ENCODE data around the gene NALCN. TPM values are rescaled to one million over a fixed set of nuclear protein-coding genes. Genes with fewer than 3 reads are reported as not detected.

The NALCN gene
- total RNA-seq, 2 donors from 2014 or later: 0.11 TPM; not detected in 1

DNA sequence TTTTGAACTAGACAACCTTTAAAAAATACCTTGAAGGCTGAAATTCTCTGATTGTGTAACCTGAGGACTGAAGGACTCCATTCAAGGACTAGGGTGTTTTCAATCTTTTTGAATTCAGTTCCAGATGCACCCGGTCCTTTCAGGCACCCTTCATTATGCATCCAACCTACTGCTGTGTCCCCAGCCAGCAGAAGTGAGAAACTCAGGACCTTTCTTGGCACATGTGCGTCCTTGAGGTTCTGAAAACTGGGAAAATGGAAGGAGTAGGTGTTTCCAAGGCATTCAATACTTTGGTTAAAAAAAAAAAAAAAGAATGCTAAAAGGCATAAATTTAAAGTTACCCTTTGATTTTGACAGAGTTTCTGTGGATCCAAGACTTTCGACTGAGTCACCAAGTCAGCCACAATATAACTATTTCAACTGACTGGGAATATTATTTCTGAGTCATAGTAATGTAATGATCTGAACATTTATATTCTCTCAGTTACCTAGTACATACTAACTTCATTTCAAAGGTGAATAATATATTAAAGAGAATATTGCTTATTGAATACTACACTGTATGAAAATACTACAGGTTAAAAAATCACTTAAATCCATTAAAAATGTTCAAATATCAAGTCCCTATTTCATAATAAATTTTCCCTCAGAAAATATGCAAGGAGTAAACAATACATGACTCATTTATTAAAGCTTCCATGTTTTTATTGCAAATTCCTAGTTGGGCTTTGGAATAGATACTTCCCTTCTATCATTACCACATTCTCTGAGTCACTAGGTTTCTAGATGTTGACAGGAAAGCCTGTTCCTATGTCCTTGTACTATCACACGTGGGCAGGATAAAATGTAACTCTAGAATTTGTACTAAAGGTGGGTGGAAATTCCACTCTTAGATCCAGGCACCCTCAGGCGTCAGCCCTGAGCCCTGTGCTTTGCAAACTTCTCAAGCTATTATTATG is 33.8 kb upstream of the NALCN start:
- Mint-ChIP-seq H3K9me3 (no peaks in the 10 kb centered on the region), H3K27ac (no peak overlapping the region), H3K36me3 (ENCODE audit: low read depth) (no peaks in the 10 kb centered on the region), H3K4me3 (no peak overlapping the region), H3K4me1 (no peaks in the 10 kb centered on the region), H3K27me3 (ENCODE audit: insufficient read depth) (peaks cover 10% of the 10 kb centered on the region)
- WGBS, 2 experiments (ENCODE audit: insufficient coverage in 1 of 2, insufficient read length in 1 of 2): 53 to 66% methylated on average over 3 to 5 of the region's 5 CpGs
- Histone ChIP-seq H3K4me1 (ENCODE audit: control insufficient read depth, insufficient read depth, low read length) (no peaks in the 10 kb centered on the region), H3K4me3 (ENCODE audit: low read length) (no peak overlapping the region), H3K9me3 (ENCODE audit: control insufficient read depth, low read length) (no peaks in the 10 kb centered on the region), H3K27ac (ENCODE audit: low read depth, low read length) (no peak overlapping the region), H3K27me3 (ENCODE audit: control insufficient read depth, insufficient read depth, low read length, poor library complexity, severe bottlenecking) (no peaks in the 10 kb centered on the region), H3K9ac (ENCODE audit: extremely low read depth, low read length, poor library complexity, severe bottlenecking) (no peak overlapping the region), H3K36me3 (ENCODE audit: control insufficient read depth, insufficient read depth, low read length) (no peaks in the 10 kb centered on the region)
- DNase-seq: no peak
- TF ChIP-seq, protein P1, sequence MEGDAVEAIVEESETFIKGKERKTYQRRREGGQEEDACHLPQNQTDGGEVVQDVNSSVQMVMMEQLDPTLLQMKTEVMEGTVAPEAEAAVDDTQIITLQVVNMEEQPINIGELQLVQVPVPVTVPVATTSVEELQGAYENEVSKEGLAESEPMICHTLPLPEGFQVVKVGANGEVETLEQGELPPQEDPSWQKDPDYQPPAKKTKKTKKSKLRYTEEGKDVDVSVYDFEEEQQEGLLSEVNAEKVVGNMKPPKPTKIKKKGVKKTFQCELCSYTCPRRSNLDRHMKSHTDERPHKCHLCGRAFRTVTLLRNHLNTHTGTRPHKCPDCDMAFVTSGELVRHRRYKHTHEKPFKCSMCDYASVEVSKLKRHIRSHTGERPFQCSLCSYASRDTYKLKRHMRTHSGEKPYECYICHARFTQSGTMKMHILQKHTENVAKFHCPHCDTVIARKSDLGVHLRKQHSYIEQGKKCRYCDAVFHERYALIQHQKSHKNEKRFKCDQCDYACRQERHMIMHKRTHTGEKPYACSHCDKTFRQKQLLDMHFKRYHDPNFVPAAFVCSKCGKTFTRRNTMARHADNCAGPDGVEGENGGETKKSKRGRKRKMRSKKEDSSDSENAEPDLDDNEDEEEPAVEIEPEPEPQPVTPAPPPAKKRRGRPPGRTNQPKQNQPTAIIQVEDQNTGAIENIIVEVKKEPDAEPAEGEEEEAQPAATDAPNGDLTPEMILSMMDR (conservative IDR thresholded peaks at IDR 0.05): no peak

DNA sequence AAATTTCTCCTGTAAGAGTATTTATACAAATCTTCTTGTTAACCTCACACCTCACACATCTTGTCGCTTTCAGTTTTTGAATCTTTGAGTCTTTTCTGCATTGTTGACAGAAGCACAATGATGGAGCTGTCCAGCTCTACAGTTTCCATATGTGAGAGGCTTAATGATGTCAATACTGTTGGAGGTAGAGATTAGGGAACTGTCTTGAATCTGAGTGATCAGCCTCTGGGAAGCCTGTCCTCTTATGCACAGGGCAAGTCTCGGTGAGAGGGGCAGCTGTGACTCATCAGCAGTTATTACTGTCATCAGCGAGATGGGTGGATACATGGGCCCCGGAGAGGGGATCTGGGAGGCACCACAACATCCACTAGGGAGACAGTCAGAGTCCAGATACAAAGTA is 31.5 kb upstream of the NALCN start:
- H3K9me3 Mint-ChIP-seq: no peaks in the 10 kb centered on the region
- H3K27me3 ChIP-seq (ENCODE audit: control insufficient read depth, insufficient read depth, low read length, poor library complexity, severe bottlenecking): no peaks in the 10 kb centered on the region
- 86% methylated on average over 4 of the region's 4 CpGs; no CpG with 5 or more reads in 1 of the 2 experiments for WGBS, 2 experiments (ENCODE audit: insufficient coverage in 1 of 2, insufficient read length in 1 of 2)

DNA sequence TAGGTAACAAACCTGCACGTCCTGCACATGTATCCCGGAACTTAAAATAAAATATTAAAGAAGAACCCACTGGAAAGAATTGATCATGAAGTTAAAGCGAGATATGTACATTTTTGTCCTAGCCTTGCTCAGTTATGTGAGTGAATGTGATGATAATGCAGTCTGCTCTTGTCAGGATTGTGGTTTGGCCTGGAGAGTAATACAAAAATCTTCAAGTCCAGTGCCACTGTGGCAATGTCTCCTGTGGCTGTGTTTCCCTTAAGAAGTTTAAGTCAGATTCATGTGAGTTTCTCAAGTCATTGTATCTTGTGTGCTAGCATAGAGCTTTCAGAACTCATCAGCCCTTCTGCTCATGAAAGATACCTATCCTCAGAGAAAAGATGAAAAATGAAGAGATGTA is 18.2 kb upstream of the NALCN start:
- no peak for DNase-seq
- Mint-ChIP-seq H3K9me3 (no peaks in the 10 kb centered on the region), H3K4me3 (no peak overlapping the region), H3K36me3 (ENCODE audit: low read depth) (no peaks in the 10 kb centered on the region), H3K27me3 (ENCODE audit: insufficient read depth) (peaks cover 4% of the 10 kb centered on the region), H3K4me1 (peaks cover 4% of the 10 kb centered on the region), H3K27ac (no peak overlapping the region)
- H3K36me3 ChIP-seq (ENCODE audit: control insufficient read depth, insufficient read depth, low read length): no peaks in the 10 kb centered on the region
- H3K9me3 ChIP-seq (ENCODE audit: control insufficient read depth, low read length): no peaks in the 10 kb centered on the region
- no peak overlapping the region for H3K4me3 ChIP-seq (ENCODE audit: low read length)
- TF ChIP-seq, protein P1 (conservative IDR thresholded peaks at IDR 0.05): no peak
- H3K27ac ChIP-seq (ENCODE audit: low read depth, low read length): no peak overlapping the region
- no peaks in the 10 kb centered on the region for H3K4me1 ChIP-seq (ENCODE audit: control insufficient read depth, insufficient read depth, low read length)
- H3K27me3 ChIP-seq (ENCODE audit: control insufficient read depth, insufficient read depth, low read length, poor library complexity, severe bottlenecking): no peaks in the 10 kb centered on the region
- 97 to 100% methylated on average over 3 of the region's 3 CpGs for WGBS, 2 experiments (ENCODE audit: insufficient coverage in 1 of 2, insufficient read length in 1 of 2)
- no peak overlapping the region for H3K9ac ChIP-seq (ENCODE audit: extremely low read depth, low read length, poor library complexity, severe bottlenecking)

More for the DNA sequence above, 31.5 kb upstream of the NALCN start:
- H3K27ac ChIP-seq (ENCODE audit: low read depth, low read length): no peak overlapping the region
- no peak overlapping the region for H3K9ac ChIP-seq (ENCODE audit: extremely low read depth, low read length, poor library complexity, severe bottlenecking)
- no peaks in the 10 kb centered on the region for H3K36me3 Mint-ChIP-seq (ENCODE audit: low read depth)
- H3K4me1 ChIP-seq (ENCODE audit: control insufficient read depth, insufficient read depth, low read length): no peaks in the 10 kb centered on the region
- no peak overlapping the region for H3K27ac Mint-ChIP-seq
- no peaks in the 10 kb centered on the region for H3K4me1 Mint-ChIP-seq
- TF ChIP-seq, protein P1 (conservative IDR thresholded peaks at IDR 0.05): no peak
- no peaks in the 10 kb centered on the region for H3K36me3 ChIP-seq (ENCODE audit: control insufficient read depth, insufficient read depth, low read length)
- no peaks in the 10 kb centered on the region for H3K9me3 ChIP-seq (ENCODE audit: control insufficient read depth, low read length)
- no peak for DNase-seq
- H3K4me3 ChIP-seq (ENCODE audit: low read length): no peak overlapping the region
- H3K4me3 Mint-ChIP-seq: no peak overlapping the region
- peaks cover 4% of the 10 kb centered on the region for H3K27me3 Mint-ChIP-seq (ENCODE audit: insufficient read depth)
